NCI-H2081 (cell line): ENCODE measurements around the gene BIN1.
"Not testable (repeated sequence)": the region's sequence is repeated elsewhere in the genome, so short reads cannot be mapped to it uniquely, and the experiment has no call there.

Experiments used
- DNase-seq, 2 experiments: peaks; one replicate each; lab custom pipeline; 2025; lab: John Stamatoyannopoulos, UW

Gene BIN1

DNA sequence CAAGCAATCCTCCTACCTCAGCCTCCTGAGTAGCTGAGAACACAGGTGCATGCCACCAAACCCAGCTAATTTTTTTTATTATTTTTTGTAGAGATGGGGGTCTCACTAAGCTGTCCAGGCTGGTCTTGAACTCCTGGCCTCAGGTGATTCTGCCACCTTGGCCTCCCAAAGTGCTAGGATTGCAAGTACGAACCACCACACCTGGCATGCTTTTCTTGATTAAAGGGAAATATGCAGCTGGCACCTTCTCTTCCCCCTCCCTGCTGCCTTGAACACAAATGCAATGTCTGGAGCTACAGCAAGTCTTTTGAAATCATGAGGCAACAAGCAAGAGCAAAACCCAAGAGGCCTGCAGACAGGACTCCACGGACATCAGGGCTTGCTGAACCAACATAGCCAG lies 26.8 kb upstream of the BIN1 start:
- no peak for DNase-seq

GRCh38 chr2:127130421-127130820 lies 23.5 kb upstream of the BIN1 start:
- DNase-seq, result no peak

DNA sequence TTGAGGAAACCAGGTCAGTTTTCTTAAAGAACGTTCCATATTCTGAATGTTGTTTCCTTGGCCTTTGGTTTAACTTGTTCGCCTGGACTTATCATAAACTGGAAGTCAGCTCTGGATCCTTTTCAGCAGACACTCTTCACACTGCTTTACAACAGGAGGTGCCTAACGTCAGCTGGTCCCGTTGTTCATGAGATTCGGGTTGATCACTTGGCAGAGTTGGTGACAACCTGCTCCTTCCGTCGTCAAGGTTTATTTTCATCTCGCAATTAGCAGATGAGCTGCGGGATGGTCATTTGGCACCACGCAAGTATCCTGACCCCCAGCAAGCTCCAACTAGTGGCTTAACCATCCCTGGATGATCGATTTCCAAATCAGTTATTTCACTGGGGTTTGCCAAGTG lies 23.0 kb upstream of the BIN1 start:
- no peak for DNase-seq

GRCh38 chr2:127128445-127128904 lies 21.5 kb upstream of the BIN1 start:
- DNase-seq, result no peak

- DNase-seq, result no peak
These were observed 18.9 kb upstream of the BIN1 start for GRCh38 chr2:127125821-127126220.

- no peak for DNase-seq
These were observed 17.5 kb upstream of the BIN1 start for GRCh38 chr2:127124426-127124825.

DNA sequence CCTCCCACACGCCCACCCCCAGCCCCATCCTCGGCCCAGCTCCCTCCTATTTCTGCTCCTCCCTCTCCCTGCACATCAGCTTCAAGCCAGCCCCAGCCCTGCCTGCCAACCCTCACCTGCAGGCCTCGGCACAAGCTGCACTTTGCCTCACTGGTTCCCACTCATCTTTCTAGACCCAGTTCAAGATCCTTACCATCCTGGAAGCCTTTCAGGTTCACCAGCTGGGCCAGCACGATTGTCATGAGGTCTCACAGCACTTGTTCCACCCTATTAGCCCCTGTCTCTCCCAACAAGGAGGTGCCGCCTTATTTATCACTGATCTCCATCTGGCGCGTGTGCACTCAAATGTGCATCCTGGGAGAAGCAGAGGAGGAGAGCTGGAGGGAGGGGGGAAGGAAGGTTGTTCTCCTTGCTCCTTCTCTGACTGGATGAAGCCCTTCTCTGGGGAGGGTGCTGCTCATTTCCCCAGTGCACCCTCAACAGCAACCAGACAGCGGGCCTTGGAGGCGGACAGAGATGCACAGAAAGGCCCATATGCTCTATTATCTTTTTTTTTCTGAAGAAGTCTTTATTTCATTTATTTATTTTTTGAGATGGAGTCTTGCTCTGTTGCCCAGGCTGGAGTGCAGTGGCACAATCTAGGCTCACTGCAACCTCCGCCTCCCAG lies 15.5 kb upstream of the BIN1 start:
- no peak for DNase-seq

DNA sequence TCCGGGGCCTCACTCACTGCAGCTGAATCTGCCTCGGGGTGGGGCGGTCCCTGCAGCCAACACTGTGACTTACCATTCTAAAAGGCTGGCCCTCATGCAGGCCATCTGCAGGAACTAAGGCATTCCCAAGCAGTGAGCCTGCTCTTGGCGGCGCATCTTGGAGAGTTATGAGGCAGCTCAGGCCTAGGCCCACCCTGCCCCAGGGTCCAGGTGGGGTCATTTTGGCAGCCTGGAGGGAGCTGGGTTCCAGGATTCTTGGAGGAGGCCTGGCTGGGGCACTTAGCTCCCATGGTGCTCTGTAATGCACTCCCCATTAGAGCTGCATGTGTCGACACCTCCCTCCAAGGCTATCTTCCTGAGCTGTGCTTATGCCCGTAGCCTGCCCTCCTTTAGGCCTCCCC lies 14.8 kb upstream of the BIN1 start:
- no peak for DNase-seq

DNA sequence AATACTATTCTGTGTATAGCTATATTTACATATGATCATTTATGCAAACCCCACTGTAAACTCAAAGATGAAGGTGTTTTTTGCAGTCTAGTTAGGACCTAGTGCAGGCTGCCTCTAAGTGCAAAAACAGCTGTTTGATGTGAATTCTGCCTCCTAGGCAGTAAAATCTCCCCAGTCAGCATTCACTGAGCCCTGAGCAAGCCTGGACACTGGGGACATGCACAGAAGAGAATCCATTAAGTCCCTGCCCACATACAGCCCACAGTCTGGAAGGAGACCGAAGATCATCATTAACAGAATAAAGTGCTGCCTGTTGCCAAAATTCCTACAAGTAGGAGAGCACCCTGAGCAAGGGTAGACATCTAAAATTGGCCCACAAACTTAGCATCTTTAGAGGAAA lies 14.4 kb upstream of the BIN1 start:
- no peak for DNase-seq

GRCh38 chr2:127120408-127120807 lies 13.5 kb upstream of the BIN1 start:
- not testable (repeated sequence) for DNase-seq

- DNase-seq, result no peak
These were observed 11.5 kb upstream of the BIN1 start for GRCh38 chr2:127118467-127118866.

DNA sequence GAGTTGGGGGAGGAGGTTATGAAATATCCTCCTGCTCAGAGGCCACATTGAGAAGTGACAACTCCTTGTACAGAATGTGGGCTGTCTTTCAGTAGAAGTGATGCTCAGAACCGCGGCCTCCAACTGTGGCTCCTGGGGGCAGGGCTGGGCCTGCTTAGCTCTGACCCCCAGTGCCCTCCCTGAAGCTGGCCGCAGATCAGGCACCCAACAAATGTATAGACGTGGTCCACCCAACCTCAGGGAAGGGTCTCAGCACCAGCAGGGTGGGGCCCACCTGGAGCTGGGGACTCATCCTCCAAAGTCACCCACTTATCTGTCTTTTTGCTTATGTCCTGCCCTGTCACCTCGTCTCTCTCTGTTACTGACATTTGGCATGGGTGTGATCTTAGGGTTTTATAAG lies 11.1 kb upstream of the BIN1 start:
- DNase-seq, result no peak

GRCh38 chr2:127117603-127118002 lies 10.6 kb upstream of the BIN1 start:
- DNase-seq, result no peak

DNA sequence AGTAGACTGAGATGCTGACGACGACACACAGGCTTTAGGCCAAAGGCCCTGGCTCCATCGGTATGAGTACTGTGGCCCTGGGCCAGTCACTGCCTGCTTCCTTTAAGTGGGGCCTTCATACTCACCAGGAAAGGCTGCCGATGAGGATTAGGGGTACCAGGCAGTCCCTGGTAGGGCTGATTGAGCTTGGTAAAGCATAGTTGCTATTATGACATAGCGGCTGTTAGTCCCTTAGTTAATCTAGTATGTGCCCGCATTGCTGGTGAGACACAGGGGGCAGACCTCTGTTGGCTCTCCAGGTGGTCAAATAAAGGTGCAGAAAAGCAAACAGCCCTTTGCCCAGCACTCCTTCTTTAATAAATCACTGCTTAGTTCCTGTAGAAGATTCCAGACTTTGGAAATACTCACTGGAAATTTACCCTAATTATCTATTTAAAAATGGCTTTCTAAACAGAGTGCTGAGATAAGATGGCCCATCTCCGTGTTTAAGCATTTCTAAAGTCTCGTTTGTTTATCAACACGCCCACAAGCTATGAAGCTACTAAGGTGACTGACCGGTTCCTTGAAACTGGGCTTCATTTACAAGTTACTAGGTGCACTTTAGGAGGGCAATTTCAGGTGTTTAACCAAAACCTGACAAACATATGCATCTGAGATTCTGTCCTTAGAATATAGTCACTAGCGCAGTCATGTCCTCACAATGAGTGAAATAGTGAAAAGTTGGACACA lies 8.7 kb upstream of the BIN1 start:
- DNase-seq, result no peak

GRCh38 chr2:127110985-127111384 lies 4.0 kb upstream of the BIN1 start:
- DNase-seq, result no peak

- no peak for DNase-seq
These were observed 1.2 kb upstream of the BIN1 start for GRCh38 chr2:127108090-127108523.

DNA sequence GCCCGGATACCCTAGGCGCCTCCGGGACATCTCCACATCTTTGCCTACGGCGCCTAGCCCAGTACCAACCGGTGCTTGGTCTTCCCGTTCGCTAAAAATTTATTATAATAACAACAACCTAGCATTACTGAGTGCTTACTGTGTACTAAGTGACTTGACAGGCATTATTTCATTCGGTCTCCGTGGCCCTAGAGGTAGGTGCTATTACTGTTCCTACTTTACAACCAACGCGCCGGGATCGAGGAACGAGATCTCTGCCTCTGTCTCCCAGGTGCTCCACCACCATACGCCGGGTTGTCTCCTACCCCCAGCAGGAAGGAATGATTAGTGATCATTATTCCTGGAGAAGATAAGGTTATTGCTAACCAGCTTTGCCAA lies 657 bp upstream of the BIN1 start:
- peak in 1 of 2 experiments; percentile 54 for DNase-seq

- no peak for DNase-seq
These were observed 430 bp downstream of the BIN1 start for GRCh38 chr2:127106457-127106990.

GRCh38 chr2:127105656-127106456 lies 1.1 kb downstream of the BIN1 start:
- peak; percentile 36 to 80 for DNase-seq

DNA sequence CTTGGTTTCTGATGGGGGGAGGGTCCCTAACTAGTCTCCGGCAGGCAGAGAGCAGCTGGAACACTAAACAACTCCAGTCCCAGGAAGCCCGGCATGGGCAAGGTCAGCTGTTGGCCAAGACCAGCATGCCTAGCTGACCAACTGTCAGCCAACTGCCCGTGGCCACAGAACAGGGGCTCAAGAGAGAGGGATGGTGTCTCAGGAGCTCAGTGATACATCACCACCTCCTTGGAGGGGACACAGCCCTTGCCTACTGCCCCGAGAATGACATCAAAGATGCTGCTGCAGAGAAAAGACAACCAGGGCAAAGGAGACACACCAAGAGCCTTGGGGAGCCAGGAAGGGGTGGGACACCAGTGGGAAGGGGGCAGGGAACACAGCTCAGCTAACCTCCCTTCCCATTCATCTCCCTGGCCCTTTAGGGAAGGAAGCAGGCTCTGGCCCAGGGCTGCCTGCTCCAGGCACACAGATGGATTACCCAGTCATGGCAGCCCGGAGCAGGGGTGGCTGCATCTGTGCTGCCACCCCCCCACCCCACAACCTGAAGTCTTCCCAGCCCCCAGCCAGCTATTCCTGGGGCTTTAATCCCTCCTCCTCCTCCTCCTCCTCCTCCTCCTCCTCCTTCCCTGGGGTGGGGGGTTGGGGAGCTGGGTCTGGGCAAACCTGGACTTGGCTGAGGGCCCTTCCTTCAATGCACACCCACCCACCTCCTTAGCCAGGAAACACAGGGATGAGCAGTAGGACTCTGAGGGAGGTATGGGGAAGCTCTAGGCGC lies 1.9 kb downstream of the BIN1 start:
- no peak for DNase-seq

DNA sequence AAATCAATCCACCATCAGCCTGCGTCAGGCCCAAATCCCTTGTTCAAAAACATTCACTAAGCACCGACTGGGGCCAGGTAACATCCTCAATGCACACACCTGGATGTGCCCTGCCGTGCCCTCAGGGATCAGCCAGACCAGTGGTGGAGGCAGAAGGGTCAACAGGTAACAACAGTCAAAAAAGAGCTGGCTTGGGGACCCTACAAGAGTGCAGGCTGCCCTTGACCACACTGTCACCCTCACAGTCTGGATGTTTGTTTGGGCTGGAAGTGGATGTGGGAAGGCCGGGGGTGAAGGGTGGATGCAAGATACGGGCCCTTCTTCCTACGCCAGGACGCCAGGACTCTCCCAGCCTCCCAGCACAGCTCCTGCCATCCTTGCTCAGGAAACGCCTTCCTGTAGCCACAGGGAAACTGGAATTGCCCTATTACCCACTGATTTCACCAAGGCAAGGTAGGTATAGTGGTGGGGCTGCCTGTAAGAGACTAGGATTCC lies 2.7 kb downstream of the BIN1 start:
- no peak for DNase-seq
